GM08714 (cell line): ENCODE measurements around the gene NSMCE1.
"Not testable (repeated sequence)": the region's sequence is repeated elsewhere in the genome, so short reads cannot be mapped to it uniquely, and the experiment has no call there.

Source experiments
- H3K4me3 ChIP-seq: fragments of 200-500 bp; sonication (Bioruptor generic); 2 replicates; pipeline ENCODE4 v1.5.1; 2014; ENCODE audit warnings: mild to moderate bottlenecking, low read length, inconsistent platforms
- ZNF274 ChIP-seq: IDR thresholded peaks from 2 replicates; pipeline ENCODE4 v1.6.1; 2012; ENCODE audit warnings: mild to moderate bottlenecking, low read depth, low read length

NSMCE1 gene

GRCh38 chr16:27203507-27204311 lies 64.9 kb downstream of the NSMCE1 start, which contains the start of gene KDM8:
KDM8 (plus strand) TSS chr16:27203526; CDS start chr16:27210124, 6,598 bp downstream.
- no peak for TF ChIP-seq ZNF274
- H3K4me3 ChIP-seq, result peak within 1 kb of the TSS; percentile 77

- no peak for TF ChIP-seq ZNF274
- peak overlapping the region; percentile 61; the same call in 1 of the 2 replicates for H3K4me3 ChIP-seq
Measured at GRCh38 chr16:27202923-27203506, 65.6 kb downstream of the NSMCE1 start.

GRCh38 chr16:27200914-27201313 lies 67.7 kb downstream of the NSMCE1 start:
- H3K4me3 ChIP-seq, result not testable (repeated sequence)

GRCh38 chr16:27199736-27200135 lies 68.8 kb downstream of the NSMCE1 start:
- peak overlapping the region; percentile 7; the same call in 1 of the 2 replicates for H3K4me3 ChIP-seq
- TF ChIP-seq ZNF274, result no peak

GRCh38 chr16:27199235-27199586 lies 69.4 kb downstream of the NSMCE1 start:
- TF ChIP-seq ZNF274, result no peak
- no peak overlapping the region; the same call in 1 of the 2 replicates for H3K4me3 ChIP-seq

GRCh38 chr16:27198451-27199234 lies 69.9 kb downstream of the NSMCE1 start:
- H3K4me3 ChIP-seq, result no peak overlapping the region; the same call in 1 of the 2 replicates
- TF ChIP-seq ZNF274, result no peak

- no peak for TF ChIP-seq ZNF274
Measured at GRCh38 chr16:27197004-27197403, 71.6 kb downstream of the NSMCE1 start.

GRCh38 chr16:27195941-27196595 lies 72.5 kb downstream of the NSMCE1 start:
- no peak for TF ChIP-seq ZNF274
- no peak overlapping the region for H3K4me3 ChIP-seq

More at GRCh38 chr16:27197004-27197403, 71.6 kb downstream of the NSMCE1 start:
- H3K4me3 ChIP-seq, result no peak overlapping the region

GRCh38 chr16:27195076-27195741 lies 73.4 kb downstream of the NSMCE1 start:
- no peak overlapping the region for H3K4me3 ChIP-seq
- no peak for TF ChIP-seq ZNF274

- no peak overlapping the region for H3K4me3 ChIP-seq
Measured at GRCh38 chr16:27193300-27193990, 75.1 kb downstream of the NSMCE1 start.

GRCh38 chr16:27191352-27191924 lies 77.1 kb downstream of the NSMCE1 start:
- no peak overlapping the region for H3K4me3 ChIP-seq
- TF ChIP-seq ZNF274, result no peak

More at GRCh38 chr16:27193300-27193990, 75.1 kb downstream of the NSMCE1 start:
- TF ChIP-seq ZNF274, result no peak

- H3K4me3 ChIP-seq, result no peak overlapping the region
- no peak for TF ChIP-seq ZNF274
Measured at GRCh38 chr16:27190316-27190871, 78.2 kb downstream of the NSMCE1 start.
